Stimulated activated CD4-positive, alpha-beta T cell treated with anti-CD3 and anti-CD28 coated beads, Interleukin-12 subunit alpha, Interleukin-12 subunit beta, amount 100 ng/mL, for 4 hours (primary cell): Measurements from ENCODE around the gene ANO1.

Source experiments
- DNase-seq: peaks from one replicate; pipeline ENCODE4 v3.0.0-alpha.2; 2020

The ANO1 gene

GRCh38 chr11:70054004-70054403, 24.1 kb upstream of the ANO1 start:
- no peak for DNase-seq

- no peak for DNase-seq
These were observed 22.7 kb upstream of the ANO1 start for GRCh38 chr11:70055444-70055843.

GRCh38 chr11:70057080-70057479, 21.0 kb upstream of the ANO1 start:
- DNase-seq, result no peak

GRCh38 chr11:70059971-70060370, 18.1 kb upstream of the ANO1 start:
- no peak for DNase-seq

GRCh38 chr11:70060611-70061293, 17.4 kb upstream of the ANO1 start:
- no peak for DNase-seq

GRCh38 chr11:70061734-70062133, 16.4 kb upstream of the ANO1 start:
- DNase-seq, result no peak

GRCh38 chr11:70063121-70063520, 15.0 kb upstream of the ANO1 start:
- DNase-seq, result no peak

- no peak for DNase-seq
These were observed 14.6 kb upstream of the ANO1 start for GRCh38 chr11:70063555-70063954.

GRCh38 chr11:70064008-70064725, 13.9 kb upstream of the ANO1 start:
- DNase-seq, result no peak

- no peak for DNase-seq
These were observed 13.3 kb upstream of the ANO1 start for GRCh38 chr11:70064726-70065317.

GRCh38 chr11:70065318-70066135, 12.6 kb upstream of the ANO1 start:
- no peak for DNase-seq

- DNase-seq, result no peak
These were observed 12.0 kb upstream of the ANO1 start for GRCh38 chr11:70066136-70066520.

- no peak for DNase-seq
These were observed 11.5 kb upstream of the ANO1 start for GRCh38 chr11:70066628-70067027.

GRCh38 chr11:70067036-70067435, 11.1 kb upstream of the ANO1 start:
- no peak for DNase-seq

- DNase-seq, result no peak
These were observed 10.4 kb upstream of the ANO1 start for GRCh38 chr11:70067591-70068341.

- no peak for DNase-seq
These were observed 9.8 kb upstream of the ANO1 start for GRCh38 chr11:70068345-70068744.

GRCh38 chr11:70068950-70069349, 9.2 kb upstream of the ANO1 start:
- DNase-seq, result no peak

- no peak for DNase-seq
These were observed 7.4 kb upstream of the ANO1 start for GRCh38 chr11:70070706-70071105.

- DNase-seq, result no peak
These were observed 6.1 kb upstream of the ANO1 start for GRCh38 chr11:70071996-70072395.

GRCh38 chr11:70072461-70072860, 5.7 kb upstream of the ANO1 start:
- no peak for DNase-seq

GRCh38 chr11:70072861-70073755, 5.0 kb upstream of the ANO1 start:
- no peak for DNase-seq
